ENCODE results near the gene U2AF1L4.

- TF ChIP-seq CTCF (conservative IDR thresholded peaks at IDR 0.05), result no peak
- TF ChIP-seq ZFX (IDR thresholded peaks at IDR 0.05), result no peak
Measured at GRCh38 chr19:35779033-35779432, 33.8 kb upstream of the U2AF1L4 start.

Measured in C4-2B (cell line).